Brain pericyte (primary cell): ENCODE results near the gene IGFL2.
"Not testable (repeated sequence)": the region's sequence is repeated elsewhere in the genome, so short reads cannot be mapped to it uniquely, and the experiment has no call there.

Source experiments
- DNase-seq: peaks from one replicate; pipeline ENCODE4 v3.0.0-alpha.2; 2012; ENCODE audit warnings: low read depth, low spot score

IGFL2 gene

GRCh38 chr19:46189971-46190888, 42.2 kb downstream of the IGFL2 start:
- no peak for DNase-seq

- DNase-seq = no peak
Measured at GRCh38 chr19:46191356-46191755, 43.3 kb downstream of the IGFL2 start.

- DNase-seq = no peak
Measured at GRCh38 chr19:46191972-46192371, 43.9 kb downstream of the IGFL2 start.

- not testable (repeated sequence) for DNase-seq
Measured at GRCh38 chr19:46192626-46192991, 44.6 kb downstream of the IGFL2 start.

- DNase-seq = no peak
Measured at GRCh38 chr19:46192992-46193650, 45.1 kb downstream of the IGFL2 start.

DNA sequence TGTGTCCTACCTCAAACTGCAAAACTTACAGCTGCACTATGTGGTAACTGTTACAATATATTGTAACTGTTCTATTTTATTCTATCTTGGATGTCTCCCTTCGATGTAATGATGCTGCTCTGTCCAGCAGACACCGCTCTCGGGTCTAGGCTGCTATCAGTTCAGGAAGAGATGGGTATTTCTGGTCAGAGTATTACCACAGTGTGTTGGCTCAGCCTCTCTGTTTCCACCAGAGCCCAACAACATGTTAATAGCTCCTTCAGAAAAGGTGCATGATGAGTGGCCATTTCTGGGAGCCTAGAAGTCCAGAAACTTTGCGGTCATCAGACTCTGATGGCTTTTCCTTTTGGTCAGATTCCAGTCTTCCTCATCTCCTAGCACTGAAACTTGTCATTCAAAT, 45.6 kb downstream of the IGFL2 start:
- no peak for DNase-seq

GRCh38 chr19:46195104-46195503, 47.1 kb downstream of the IGFL2 start:
- DNase-seq = no peak

DNA sequence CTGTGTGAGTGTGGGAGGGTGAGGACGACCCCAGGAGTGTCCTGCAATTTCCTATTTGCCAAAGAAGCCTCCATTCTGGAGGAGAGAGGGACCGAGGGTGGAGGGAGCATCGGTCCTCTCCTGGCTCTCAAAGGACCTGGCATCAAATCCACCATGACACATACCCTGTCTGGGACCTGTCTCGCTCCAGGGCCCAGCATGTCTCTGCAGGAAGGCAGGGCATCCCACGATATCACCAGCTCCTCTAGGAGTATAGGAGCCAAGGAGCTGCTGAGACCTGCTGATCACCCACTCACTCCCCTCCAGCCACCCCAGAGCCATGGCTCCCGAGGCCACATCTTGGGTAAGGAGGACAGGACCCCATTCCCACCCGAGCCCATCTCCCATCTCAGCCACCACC, 47.9 kb downstream of the IGFL2 start:
- DNase-seq = not testable (repeated sequence)

- no peak for DNase-seq
Measured at GRCh38 chr19:46196410-46197124, 48.5 kb downstream of the IGFL2 start.

DNA sequence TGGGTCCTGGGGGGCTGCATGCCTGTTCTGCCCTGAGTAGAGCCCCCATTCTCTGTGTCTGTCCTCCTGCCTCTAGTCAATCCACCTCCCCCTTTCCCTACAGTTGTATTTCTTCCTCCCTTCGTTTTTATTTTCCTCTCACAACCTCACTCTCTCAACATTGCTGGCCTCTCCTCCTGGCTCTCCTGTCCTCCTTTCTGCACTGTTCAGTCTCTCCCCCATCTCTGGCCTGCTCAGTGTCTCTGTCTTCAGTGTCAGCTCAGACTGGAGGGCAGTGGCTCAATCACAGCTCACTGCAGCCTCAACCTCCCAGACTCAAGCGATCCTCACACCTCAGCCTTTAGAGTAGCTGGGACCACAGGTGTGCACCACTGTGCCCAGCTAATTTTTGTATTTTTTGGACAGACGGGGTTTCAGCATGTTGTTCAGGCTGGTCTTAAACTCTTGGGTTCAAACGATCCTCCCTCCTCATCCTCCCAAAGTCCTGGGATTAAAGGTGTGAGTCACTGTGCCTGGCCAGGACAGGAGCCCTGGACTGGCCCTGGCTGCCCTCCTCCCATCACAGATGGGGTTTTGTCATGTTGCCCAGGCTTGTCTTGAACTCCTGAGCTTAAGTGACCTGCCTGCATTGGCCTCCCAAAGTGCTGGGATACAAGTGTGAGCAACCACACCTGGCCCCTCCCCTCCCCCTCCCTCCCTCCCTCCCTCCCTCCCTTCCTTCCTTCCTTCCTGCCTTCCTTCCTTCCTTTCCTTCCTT, 49.5 kb downstream of the IGFL2 start:
- no peak for DNase-seq

DNA sequence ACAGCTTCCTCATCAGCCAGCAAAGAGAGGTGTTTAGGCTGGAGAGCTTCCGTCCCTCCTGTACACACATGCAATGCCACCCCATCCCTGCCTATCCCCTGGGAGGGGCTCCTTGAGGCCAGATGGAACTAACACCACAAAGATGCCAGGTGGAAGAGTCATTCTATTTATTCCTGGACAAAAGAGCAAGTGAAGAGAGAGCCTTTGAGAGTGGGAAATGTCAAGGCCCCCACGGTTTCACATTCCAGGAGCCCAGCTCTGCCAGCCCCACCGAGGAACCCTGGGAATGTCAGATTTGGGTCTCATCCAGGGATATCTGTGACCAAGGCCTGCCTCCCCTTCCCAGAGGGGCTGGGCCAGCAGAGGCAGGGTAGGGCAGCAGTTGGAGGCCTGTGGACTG, 50.7 kb downstream of the IGFL2 start:
- DNase-seq = no peak

DNA sequence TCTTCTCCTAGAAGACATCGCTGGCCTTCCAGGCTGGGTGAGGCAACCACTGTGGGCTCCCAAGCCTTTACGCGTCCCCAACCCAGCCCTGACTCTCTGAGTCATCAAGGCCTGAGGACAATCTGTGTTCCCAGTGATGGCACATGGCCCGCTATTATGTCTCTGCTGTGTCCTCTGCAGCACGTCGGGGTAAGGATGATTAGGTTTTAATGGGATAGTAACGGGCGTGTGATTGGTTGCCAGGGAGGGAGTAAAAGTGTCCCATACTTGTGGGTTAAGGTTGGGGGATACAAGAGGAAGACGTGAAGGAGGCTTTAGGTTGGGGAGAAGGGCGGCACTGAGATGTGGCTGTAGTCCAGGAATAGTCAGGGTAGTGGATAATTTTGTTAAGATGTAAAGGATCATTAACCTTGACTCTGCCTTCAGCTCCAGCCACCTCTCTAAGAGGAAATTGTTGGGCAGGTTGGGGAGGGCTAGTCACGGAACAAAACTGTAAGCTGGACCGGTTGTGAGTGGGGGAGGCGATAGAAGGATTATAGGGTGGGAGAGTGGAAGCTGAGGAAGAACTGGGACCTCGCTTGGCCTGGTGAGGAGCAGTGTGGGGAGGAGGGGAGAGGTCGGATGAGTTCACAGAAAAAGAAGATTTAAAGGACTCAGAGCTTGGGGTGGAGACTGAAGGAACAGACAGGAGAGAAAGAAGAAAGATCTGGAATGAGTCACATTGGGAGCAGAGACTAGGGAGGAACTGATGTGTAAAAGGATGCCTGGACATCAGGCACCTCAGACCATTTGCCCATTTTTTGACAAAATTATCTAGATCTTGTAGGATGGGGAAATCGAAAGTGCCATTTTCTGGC, 53.6 kb downstream of the IGFL2 start:
- DNase-seq = no peak

DNA sequence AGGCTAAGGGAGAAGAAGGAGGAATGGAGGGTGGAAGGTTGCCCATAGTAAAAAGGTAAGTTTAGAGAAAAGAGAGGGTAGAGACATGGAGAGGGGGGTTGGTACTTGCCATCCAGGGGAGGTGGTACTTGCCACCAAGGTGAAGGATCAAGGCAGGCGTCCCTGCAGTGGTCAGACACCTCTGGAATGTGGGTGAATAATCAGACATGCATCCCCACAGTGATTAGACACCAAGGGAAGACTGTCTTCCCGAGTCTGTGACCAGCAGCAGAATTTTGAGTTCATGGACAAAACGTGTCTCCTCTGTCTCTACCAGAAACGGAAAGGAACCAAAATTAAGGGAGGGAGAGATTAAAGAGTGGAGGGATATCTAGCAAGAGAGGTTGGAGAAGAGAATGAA, 54.4 kb downstream of the IGFL2 start:
- no peak for DNase-seq

- no peak for DNase-seq
Measured at GRCh38 chr19:46202872-46203860, 55.1 kb downstream of the IGFL2 start.

DNA sequence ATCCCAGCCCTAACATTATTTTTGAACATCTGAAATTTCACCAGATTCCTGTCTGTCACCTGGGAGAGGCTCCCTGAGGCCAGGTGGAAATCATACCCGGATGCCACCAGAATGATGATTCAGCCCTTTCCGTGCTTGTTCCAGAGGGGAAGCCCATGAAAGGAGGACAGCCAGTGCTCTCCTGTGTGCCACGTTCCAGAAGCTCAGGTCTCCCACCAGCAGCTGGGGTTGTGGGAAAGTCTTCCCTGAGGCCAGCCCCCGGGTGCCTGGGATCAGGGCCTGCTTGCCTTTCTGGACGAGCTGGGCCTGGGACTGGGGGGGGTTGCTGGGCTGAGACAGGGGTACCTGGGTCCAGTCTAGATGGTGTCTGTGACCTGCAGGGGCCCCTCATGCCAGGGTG, 56.0 kb downstream of the IGFL2 start:
- no peak for DNase-seq

- DNase-seq = no peak
Measured at GRCh38 chr19:46205183-46205984, 57.3 kb downstream of the IGFL2 start.

DNA sequence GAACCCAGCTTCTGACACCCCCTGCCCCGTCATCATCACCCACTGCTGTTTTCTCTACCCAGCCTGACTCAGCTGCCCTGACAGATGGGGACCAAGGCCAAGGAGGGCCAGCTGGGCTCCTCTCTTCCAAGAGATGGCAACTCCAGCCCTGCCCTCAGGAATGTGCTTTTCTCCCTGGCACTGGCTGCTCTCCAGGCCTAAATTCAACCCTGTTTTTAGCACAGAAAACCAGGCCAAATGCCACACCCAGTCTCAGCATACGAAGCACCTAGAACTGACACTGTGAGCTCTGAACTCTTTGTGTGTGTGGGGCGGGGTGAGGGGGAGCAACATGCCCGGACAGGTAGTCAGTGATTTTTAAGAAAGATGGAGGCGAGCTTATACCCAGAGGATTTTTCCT, 58.1 kb downstream of the IGFL2 start:
- no peak for DNase-seq

DNA sequence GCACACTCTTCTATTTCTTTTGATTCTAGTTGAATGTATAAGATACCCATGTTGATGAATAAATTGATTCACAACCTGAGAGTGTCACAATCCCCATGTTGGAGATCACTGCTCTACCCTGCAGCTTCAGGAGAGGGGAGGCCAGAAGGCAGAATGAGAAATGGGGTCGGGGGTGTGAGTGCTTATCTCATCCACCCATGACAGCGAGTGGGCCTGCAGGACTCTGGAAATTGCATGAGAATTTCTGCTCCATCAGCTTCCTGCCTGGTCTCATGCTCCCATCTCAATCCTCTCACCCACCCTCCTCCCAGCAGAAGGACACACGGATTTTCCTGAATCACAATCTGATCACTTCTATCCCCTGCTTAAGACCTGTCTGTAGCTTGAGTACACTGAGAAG, 58.6 kb downstream of the IGFL2 start:
- DNase-seq = no peak

GRCh38 chr19:46207858-46208257, 59.8 kb downstream of the IGFL2 start:
- DNase-seq = not testable (repeated sequence)
